HG02943 (cell line): ENCODE data around the gene LIPM.

Source experiments
- ATAC-seq: cut with Tn5 transposase; IDR thresholded peaks from one replicate; pipeline ENCODE4 v1.9.1; 2021; ENCODE audit warnings: mild to moderate bottlenecking, low read depth, moderate library complexity; ENCODE audit not compliant: unreplicated experiment

Gene LIPM, protein sequence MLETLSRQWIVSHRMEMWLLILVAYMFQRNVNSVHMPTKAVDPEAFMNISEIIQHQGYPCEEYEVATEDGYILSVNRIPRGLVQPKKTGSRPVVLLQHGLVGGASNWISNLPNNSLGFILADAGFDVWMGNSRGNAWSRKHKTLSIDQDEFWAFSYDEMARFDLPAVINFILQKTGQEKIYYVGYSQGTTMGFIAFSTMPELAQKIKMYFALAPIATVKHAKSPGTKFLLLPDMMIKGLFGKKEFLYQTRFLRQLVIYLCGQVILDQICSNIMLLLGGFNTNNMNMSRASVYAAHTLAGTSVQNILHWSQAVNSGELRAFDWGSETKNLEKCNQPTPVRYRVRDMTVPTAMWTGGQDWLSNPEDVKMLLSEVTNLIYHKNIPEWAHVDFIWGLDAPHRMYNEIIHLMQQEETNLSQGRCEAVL

DNA sequence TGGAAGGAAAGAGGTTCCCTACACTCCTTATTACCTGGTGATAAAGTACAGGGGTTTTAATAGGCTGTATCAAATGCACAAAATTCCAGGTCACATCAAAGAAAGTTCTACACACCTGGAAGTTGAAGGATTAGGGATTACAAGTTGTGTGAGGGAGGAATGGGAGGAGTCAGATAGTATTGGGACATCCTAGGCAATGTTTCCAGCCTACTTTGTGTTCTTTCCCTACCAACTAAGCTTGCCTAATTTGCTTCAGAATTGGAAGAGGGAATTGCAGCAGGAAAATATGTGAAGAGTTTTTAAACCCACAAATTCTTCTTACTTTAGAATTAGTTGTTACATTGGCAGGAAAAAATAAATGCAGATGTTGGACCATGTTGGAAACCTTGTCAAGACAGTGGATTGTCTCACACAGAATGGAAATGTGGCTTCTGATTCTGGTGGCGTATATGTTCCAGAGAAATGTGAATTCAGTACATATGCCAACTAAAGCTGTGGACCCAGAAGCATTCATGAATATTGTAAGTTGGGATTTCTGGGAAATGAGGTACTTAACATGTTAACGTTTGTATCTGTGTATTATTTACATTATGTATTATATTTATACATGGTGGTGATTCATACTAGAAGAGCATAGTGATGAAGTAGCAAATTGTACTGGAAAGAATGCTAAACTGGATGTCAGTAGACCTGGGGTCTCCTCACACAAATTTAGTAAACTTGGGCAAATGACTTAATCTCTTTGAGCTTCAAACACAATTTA is at the start of gene LIPM:
Gene LIPM, plus strand, starts transcription at position 208 of the 763 bp plus-strand sequence. Its CDS starts 167 bp downstream, at position 375.
- ATAC-seq: no peak

DNA sequence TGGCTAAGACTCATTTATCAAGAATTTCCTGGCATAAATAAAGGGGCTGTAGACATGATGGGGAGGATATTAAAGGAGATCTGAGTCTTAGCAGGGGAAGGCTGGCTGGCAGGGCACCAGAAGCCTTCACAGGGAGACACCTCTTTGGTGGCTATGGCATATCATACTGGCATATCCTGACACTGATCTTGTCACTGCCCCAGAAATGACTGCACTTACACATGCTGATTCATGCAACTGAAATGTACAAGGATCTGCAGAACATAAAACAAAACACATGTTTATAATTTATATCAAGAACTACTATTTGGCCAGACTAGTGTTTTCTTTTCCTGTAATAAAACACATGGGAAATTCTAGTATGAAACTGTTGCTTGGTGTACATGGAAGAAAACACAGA is 48.2 kb upstream of the LIPM start:
- ATAC-seq: no peak

DNA sequence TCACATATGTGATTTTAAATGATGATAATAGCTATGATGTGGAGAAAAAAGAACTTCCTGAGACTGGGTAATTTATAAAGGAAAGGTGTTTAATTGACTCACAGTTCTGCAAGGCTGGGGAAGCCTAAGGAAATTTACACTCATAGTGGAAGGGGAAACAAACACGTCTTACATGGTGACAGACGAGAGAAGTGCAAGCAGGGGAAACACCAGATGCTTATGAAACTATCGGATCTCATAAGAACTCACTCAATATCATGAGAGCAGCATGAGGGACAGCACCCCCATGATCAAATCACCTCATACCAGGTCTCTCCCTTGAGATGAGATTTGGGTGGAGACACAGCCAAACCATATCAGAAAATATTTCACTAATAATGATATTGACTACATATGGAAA is 46.8 kb upstream of the LIPM start:
- ATAC-seq: no peak

DNA sequence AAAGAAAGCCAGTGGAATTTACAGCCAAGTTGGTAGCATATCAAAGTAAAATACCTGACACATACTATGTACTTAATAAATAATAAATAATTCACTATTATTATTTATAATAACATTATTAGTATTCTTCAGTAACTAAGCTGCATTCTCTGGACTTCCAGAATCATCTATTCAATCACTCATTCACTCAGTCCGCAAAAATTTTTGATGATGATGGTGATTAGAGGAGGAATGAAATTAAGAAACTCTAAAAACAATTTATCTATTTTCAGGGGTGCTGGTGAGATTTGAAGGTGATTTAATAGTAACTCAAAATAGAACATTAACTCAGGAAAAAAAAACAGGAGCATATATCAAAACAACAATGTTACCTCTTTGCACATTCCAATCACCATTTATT is 45.9 kb upstream of the LIPM start:
- ATAC-seq: no peak

DNA sequence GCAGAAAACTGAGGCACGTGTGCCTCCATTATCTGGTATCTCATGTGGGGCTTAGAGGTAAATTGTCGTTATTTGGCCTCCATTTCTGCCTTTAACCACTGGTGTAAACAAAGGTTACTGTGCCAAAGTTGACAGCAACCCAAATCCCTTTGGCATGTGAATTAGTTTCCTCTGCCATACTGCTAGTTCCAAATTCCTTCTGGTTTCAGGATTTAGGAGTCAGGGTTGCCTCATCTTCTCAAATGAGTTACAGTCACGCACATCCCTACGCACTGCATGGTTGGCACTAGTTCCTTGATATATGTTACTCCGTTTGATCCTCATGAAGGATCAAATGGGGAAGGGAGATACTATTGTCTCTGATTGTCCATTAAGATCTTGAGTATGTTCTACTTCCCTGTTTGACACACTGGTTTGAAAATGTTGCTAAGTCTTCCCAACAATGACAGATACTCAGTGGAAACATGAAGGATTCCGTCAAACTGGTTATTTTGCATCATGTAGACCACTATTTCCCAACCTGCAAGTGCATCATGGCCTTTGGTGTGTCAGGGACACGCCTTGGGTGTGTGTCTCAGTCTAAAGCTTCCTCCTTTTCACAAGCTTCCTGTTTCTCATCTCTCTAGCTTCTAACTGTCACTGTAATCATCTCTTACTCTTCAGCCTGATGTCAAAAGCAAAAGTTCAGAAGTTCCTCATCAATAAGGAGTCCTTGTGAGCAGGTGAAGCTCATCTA is 43.0 kb upstream of the LIPM start, which contains the start of gene LIPN:
Gene LIPN, plus strand, starts transcription at position 655 of the 736 bp plus-strand sequence. CDS start 1,386 bp downstream, outside the sequence.
- ATAC-seq: no peak

DNA sequence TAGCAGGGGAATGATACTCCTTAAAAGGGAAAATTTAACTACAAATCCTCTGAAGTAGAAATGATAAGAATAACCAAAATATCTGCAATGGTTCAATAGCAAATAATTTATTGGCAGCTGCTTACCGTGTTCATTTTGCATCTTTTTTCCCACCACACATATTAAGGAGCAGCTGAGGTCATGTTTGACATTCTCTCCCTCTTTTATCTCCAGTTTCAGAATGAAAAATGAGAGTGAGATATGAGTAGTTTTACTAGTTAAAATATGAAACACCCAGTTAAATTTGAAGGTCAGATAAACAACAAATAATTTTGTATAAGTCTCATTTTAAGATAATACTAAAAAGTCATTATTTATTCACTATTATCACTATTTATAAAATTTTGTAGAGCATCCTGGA is 39.6 kb upstream of the LIPM start:
- ATAC-seq: no peak

DNA sequence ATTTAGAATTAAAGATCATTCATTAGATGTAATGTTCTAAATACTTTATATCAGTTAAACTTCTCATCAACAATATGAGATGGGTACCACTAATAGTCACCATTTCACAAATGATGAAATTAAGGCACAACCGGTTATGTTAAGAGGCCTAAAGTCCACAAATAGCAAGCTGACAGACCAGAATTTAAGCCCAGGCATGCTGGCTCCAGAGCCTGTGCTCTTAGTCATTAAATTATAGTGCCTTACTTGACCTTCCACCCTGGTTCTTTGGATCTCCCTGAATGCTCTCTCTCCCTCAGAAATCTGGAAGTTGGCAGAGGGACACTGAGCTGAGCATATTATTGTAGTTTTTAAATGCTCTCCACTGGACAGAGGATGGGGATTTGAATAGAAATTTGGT is 39.1 kb upstream of the LIPM start:
- ATAC-seq: no peak

DNA sequence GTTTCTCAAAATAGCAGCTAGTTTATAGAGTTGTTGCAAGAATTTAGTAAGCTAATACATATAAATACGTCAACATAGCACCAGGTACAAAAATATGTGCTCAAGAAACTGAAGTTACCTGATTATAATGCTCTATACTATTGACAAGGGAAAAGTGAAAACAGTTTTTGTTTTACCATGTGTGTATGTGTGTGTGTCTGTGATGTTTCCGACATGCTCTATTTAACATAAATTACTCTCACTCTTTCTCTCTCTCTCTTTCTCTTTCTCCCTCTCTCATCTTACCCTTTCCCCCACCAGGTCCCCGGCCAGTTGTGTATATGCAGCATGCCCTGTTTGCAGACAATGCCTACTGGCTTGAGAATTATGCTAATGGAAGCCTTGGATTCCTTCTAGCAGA is 38.4 kb upstream of the LIPM start:
- no peak for ATAC-seq

DNA sequence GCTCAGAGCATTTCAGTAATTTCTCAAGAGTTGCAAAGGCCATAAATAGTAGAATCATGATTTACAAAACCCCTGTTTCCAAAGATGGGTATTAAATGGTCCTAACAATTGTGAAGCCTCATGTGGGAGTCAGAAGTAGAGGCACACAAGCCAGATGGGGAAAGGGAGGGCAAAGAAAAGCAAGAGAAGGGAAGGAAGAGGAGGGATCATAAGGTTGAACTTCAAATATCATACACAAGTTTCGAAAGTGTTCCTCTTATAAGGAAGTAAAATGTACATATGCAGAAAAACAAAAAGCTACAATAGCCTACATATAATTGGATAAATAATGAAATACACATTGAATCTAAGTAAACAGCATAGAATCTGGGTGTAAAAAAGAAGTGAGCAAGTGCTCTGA is 36.7 kb upstream of the LIPM start:
- no peak for ATAC-seq

DNA sequence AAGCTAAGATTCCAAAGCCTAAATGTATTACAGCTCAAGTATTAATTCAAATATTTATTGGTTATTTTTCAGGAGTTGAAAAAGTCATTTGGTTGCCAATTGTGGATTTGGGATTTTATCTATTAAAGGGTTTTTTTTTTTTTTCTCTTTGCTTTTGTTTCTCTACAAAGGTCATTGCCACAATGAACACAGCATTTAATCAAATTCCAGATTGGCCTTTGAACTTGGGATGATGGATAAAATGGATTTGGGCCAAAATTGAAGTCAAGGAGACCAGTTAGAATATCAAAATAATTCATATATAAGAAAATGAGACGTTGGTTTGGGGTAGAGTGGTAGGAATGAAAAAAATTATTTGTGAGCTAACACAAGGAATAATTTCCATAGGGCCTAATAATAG is 33.1 kb upstream of the LIPM start:
- ATAC-seq: no peak

DNA sequence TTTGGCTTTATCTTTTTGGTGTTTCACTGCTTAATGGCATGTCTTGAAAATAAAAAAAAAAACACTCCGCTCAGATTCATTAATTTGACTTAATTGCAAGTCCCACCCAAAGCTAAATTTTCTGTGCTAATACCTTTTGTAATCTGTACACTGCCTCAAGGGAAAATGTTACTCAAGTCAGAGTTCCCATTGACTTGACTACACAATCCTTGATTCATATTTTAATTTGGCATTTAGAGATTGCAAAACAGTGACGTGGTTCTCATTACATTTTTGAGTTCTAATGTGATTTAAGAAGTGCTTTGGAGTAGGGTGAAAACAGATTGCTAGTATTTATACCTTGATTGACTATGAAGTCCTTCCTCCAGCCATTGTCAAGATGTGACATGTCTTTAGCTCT is 21.3 kb upstream of the LIPM start:
- no peak for ATAC-seq

DNA sequence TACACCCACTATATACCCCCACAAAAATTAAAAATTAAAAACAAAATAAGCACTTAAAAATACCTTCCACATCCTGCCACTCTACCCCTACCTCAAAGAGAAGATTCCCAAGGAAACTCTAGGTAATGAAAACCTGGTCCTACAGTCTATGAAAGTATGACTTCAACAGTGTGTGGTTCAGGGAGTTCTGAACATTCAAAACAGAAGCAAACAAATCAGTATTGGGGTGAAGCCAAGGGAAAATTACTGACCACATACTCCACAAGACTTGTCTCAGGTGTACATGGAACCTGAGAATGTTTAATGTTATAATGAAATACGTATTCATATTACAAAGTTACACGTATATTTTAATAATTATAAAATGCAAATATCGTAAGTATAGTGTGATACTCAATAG is 20.3 kb upstream of the LIPM start:
- ATAC-seq: no peak

DNA sequence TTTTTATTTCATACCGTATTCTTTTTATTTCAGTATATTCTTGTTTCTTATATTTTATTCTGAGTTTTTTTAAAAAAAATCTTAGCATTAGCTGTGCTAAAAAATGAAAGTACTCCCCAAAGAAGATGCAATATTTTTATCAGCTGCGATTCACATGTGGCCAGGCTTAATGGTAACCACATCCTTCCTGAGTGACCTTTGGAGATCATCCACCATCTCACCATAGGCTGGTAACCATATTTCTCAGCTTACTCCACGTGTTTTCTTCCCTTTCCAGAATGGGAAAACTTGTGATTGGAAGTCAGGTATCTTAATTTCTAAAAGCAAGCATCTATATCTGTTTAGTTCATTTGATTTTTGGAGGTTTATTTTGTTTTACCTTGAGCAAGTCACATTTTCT is 18.8 kb upstream of the LIPM start:
- ATAC-seq: no peak

DNA sequence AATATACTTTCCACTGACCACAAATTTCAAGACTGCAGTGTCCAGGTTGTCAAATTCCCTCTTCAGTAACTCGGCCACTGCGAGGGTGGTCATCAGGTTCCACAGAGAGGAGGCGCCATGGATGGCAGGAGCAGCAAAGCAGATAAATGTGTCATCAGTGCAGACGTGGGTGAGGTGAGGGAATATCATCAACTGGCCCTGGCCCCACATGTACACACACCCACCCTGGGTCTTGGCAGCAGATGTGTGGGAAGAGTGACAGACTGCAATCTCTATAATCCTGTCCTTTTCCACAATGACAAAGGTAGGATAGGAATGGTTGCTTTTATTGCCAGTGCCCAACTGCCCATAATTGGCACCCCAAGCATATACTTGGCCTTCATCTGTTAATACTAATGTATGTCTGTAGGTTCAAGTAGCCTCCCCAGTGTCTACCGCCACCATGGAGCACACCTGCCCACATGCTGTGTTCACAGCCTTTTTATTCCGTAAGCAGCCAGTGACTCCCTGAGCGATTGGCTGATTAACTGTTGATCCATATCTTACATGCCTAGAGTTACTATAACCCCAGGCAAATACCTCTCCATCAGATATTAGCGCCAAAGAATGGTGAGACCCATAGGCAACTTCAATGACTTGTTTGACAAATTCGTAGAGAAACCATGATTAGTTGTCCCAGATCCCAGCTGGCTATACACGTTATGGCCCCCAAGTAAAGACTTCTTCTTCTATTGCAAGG is 16.3 kb upstream of the LIPM start:
- no peak for ATAC-seq

DNA sequence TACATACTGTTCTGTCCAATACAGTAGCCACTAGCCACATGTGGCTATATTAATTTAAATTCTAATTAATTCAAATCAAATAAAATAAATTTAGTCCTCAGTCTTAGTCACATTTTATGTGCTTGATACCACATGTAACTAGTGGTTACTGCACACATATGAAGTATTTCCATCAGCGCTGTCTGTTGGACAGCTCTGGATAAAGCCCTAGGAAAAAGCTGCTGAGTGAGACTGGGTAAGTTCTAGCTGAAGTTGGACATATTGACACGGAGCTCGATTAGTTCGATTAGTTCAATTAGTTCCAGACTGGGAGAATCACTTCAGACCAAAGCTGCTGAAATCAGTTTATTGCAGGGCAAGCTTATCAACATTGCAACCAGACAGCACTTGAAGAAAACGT is 15.1 kb upstream of the LIPM start:
- no peak for ATAC-seq

DNA sequence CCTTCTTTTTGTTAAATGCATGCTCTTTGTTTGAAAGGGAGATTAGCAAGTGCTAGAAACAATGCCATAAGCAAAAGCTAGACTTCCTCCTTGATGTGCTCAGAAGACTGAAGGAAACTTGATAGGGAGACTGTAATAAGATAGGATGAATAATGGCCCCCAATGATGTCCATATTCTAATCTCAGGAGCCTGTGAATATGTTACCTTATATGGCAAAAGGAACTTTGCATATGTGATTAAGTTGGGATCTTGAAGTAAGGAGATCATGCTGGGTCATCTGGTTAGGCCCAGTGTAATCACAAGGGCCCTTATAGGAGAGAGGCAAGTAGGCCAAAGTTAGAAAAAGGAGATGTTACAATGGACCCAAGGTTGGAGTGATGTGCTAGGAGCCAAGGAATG is 13.6 kb upstream of the LIPM start:
- no peak for ATAC-seq

DNA sequence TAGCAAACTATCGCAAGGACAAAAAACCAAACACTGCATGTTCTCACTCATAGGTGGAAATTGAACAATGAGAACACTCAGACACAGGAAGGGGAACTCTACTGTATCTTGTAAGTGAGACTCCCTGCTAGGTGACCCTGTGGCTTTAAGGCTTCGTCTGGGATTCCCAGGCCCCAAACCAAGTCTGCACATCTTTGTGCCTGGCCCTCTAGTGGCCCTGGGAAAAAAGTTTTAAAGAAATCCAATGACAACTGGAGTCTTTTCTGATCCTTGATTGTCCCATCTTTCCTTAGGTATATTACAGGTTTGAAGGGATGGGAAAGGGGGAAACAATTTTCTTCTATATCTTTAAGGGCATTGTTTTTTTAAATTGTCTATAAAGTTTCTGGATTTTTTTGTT is 10.6 kb upstream of the LIPM start:
- no peak for ATAC-seq

DNA sequence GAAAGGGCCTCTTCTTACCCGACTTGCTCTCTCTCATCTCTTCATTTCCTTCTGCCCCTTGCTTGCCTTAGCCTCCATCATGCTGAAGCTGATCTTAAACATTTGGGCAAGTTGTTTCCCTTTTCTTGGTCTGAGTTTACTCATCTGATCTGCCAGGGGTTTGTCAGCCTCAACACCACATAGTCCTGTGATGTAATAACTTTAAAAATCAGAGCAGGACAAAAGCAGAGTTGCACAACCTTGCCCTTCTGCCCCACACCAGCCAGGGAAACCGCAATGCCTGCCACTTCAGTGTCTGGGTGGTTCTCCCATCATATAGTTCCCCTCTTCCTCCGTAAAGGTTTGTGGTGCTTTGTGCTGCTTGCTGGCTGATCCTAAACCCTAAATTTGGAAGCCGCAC is 9.9 kb upstream of the LIPM start:
- no peak for ATAC-seq

DNA sequence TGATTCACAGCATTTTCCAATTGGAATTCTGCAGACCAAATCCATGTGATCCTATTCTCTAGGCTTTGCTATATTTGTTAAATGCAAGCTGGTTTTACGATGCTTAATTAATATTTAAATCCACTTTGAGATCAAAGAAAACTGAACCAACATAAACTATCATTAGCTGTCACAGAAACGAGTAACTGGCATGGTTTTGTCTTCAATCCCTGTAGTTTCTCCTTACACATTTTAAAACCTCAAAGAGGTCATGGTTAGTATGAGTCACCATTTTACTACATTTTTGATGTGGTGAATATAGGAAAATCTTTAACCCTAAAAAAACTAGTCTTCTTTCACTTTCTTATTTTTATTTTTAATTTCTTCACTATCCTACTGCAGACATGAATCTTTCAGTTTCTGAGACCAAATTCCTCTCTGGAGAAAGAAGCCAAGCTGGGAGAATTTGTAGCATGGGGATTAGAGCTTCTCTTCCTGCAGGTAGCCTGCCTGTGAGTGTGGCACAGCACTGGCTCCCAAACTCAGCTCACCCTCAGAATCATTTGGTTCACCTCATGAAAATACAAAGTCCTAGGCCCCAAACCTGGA is 8.7 kb upstream of the LIPM start:
- no peak for ATAC-seq

DNA sequence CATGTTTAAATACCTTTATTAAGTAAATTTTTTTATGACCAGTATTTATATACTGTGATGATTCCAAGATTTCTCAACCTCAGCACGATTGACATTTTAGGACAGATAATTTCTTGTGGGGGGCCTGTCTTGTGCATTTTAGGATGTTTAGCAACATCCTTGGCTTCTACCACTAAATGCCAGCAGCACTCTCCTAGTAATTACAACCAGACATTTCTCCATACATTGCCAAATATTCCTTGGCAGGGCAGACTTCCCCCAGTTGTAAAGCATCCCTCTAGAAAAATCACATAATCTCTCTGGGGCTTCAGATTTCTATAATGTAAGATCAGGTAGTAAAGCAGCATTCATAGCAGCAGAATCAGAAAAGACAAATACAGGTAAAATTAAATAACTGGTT is 7.8 kb upstream of the LIPM start:
- ATAC-seq: no peak
